Hypothalamus (tissue), 51 donors: ENCODE measurements around the gene ALG6.
"Not testable (repeated sequence)": the region's sequence is repeated elsewhere in the genome, so short reads cannot be mapped to it uniquely, and the experiment has no call there.

Source experiments
- DNase-seq, 51 donors: peaks; one replicate each; lab custom pipeline; 2025; lab: John Stamatoyannopoulos, UW

The ALG6 gene

GRCh38 chr1:63407002-63407401 lies 39.6 kb downstream of the ALG6 start:
- DNase-seq, result no peak

GRCh38 chr1:63408331-63408730 lies 40.9 kb downstream of the ALG6 start:
- DNase-seq, result no peak

GRCh38 chr1:63411066-63411465 lies 43.6 kb downstream of the ALG6 start:
- no peak for DNase-seq

- DNase-seq, result no peak
These were observed 46.0 kb downstream of the ALG6 start for GRCh38 chr1:63413394-63413793.

- no peak for DNase-seq
These were observed 47.4 kb downstream of the ALG6 start for GRCh38 chr1:63414691-63415365.

- no peak for DNase-seq
These were observed 50.7 kb downstream of the ALG6 start for GRCh38 chr1:63418101-63418500.

- DNase-seq, result not testable (repeated sequence)
These were observed 53.3 kb downstream of the ALG6 start for GRCh38 chr1:63420746-63421145.

GRCh38 chr1:63423649-63424048 lies 56.2 kb downstream of the ALG6 start:
- no peak for DNase-seq

- DNase-seq, result no peak
These were observed 61.4 kb downstream of the ALG6 start for GRCh38 chr1:63428815-63429214.

- no peak for DNase-seq
These were observed 61.9 kb downstream of the ALG6 start for GRCh38 chr1:63429281-63429680.

GRCh38 chr1:63435161-63435560 lies 67.7 kb downstream of the ALG6 start:
- DNase-seq, result no peak

- no peak for DNase-seq
These were observed 74.7 kb downstream of the ALG6 start for GRCh38 chr1:63442141-63442475.

GRCh38 chr1:63448731-63449246 lies 81.4 kb downstream of the ALG6 start:
- DNase-seq, result no peak

GRCh38 chr1:63450416-63450815 lies 83.0 kb downstream of the ALG6 start:
- no peak for DNase-seq

GRCh38 chr1:63453232-63453631 lies 85.8 kb downstream of the ALG6 start:
- no peak for DNase-seq

GRCh38 chr1:63454269-63454668 lies 86.8 kb downstream of the ALG6 start:
- no peak for DNase-seq

- no peak for DNase-seq
These were observed 91.3 kb downstream of the ALG6 start for GRCh38 chr1:63458750-63459149.

GRCh38 chr1:63461661-63462230 lies 94.3 kb downstream of the ALG6 start:
- no peak for DNase-seq

GRCh38 chr1:63463248-63463647 lies 95.8 kb downstream of the ALG6 start:
- no peak for DNase-seq

GRCh38 chr1:63466181-63466580 lies 98.8 kb downstream of the ALG6 start:
- no peak for DNase-seq

GRCh38 chr1:63466759-63467158 lies 99.3 kb downstream of the ALG6 start:
- DNase-seq, result no peak

GRCh38 chr1:63468683-63469082 lies 101.3 kb downstream of the ALG6 start:
- not testable (repeated sequence) for DNase-seq

GRCh38 chr1:63475761-63476160 lies 108.3 kb downstream of the ALG6 start:
- no peak for DNase-seq
